ENCODE results near the gene ARHGEF12. TPM values are rescaled to one million over a fixed set of nuclear protein-coding genes. Genes with fewer than 3 reads are reported as not detected.

The ARHGEF12 gene
- total RNA-seq, 1 donor from 2014 or later = 71.9 TPM

DNA sequence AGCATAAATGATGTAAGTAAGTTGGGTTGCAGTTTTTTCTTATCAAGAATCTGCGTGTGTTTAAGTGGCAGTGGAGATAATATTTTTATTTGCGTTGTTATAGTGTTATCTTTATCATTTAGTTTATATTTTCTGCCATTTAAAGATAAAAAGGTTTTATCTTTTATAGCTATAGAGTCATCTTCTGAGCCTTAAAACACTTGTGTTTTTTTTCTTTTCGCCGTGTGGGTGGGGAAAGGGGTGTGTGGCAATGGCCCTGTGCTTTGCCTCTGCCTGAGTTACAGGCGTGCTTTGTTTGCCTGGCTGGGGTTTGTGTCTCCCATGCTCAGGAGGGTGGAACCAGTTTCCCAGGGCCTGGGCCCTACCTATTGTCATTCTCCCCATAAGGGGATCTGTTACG is 16.2 kb downstream of the ARHGEF12 start:
- Mint-ChIP-seq H3K27ac (ENCODE audit: unreplicated experiment) (no peak overlapping the region), H3K27me3 (ENCODE audit: low read depth) (no peaks in the 10 kb centered on the region), H3K4me3 (ENCODE audit: unreplicated experiment) (no peak overlapping the region), H3K36me3 (ENCODE audit: low read depth) (no peaks in the 10 kb centered on the region), H3K4me1 (ENCODE audit: low read depth) (peaks cover 41% of the 10 kb centered on the region), H3K9me3 (ENCODE audit: low read depth) (no peaks in the 10 kb centered on the region)
- no peak for DNase-seq (ENCODE audit: low spot score)
- TF ChIP-seq, protein P1, sequence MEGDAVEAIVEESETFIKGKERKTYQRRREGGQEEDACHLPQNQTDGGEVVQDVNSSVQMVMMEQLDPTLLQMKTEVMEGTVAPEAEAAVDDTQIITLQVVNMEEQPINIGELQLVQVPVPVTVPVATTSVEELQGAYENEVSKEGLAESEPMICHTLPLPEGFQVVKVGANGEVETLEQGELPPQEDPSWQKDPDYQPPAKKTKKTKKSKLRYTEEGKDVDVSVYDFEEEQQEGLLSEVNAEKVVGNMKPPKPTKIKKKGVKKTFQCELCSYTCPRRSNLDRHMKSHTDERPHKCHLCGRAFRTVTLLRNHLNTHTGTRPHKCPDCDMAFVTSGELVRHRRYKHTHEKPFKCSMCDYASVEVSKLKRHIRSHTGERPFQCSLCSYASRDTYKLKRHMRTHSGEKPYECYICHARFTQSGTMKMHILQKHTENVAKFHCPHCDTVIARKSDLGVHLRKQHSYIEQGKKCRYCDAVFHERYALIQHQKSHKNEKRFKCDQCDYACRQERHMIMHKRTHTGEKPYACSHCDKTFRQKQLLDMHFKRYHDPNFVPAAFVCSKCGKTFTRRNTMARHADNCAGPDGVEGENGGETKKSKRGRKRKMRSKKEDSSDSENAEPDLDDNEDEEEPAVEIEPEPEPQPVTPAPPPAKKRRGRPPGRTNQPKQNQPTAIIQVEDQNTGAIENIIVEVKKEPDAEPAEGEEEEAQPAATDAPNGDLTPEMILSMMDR (IDR thresholded peaks at IDR 0.05) = no peak

DNA sequence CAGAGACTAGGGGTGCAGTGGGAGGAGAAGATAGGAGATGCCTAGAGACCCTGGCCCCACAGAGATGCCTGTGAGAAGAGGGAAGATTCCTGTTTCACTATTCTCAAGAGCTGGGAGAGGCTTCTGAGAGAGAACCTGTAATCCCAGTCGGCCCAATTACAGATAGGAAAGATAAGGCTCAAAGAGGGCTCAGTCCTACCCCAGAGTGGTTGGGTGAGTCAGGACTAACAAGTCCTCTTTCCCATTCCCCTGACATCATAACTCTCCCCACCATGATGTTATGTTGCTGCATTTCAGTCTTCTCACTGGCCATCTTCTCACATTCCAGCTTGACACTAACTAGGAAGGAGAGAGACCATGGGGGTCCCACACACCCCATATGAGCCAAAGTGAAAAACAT is 17.9 kb downstream of the ARHGEF12 start:
- Mint-ChIP-seq H3K4me1 (ENCODE audit: low read depth) (peaks cover 34% of the 10 kb centered on the region), H3K9me3 (ENCODE audit: low read depth) (no peaks in the 10 kb centered on the region), H3K27me3 (ENCODE audit: low read depth) (no peaks in the 10 kb centered on the region), H3K36me3 (ENCODE audit: low read depth) (peaks cover 3% of the 10 kb centered on the region), H3K27ac (ENCODE audit: unreplicated experiment) (no peak overlapping the region), H3K4me3 (ENCODE audit: unreplicated experiment) (no peak overlapping the region)
- TF ChIP-seq, protein P1 (IDR thresholded peaks at IDR 0.05) = no peak
- no peak for DNase-seq (ENCODE audit: low spot score)

DNA sequence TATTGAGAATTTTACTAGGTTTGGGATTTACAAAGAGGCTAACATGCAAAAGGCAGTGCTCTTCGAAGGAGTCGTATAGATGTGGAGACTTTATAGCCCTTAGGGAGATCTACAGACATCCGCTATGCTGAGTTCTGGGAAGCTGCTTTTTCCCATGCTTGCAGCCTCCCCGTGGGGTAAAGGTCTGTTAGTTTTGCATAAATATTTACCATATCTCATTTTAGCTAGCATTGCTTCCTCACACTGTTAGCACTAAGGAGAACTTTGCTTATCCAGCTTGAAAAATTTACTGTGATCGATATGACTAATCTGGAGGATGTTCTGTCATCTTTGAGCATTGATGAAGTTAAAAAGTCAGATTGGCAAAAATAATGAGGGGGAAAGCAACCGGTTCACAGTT is 18.6 kb downstream of the ARHGEF12 start:
- H3K36me3 Mint-ChIP-seq (ENCODE audit: low read depth) = peaks cover 3% of the 10 kb centered on the region
- TF ChIP-seq, protein P1 (IDR thresholded peaks at IDR 0.05) = no peak
- no peak overlapping the region for H3K4me3 Mint-ChIP-seq (ENCODE audit: unreplicated experiment)
- H3K27ac Mint-ChIP-seq (ENCODE audit: unreplicated experiment) = peak overlapping the region; percentile 22
- DNase-seq (ENCODE audit: low spot score) = no peak
- no peaks in the 10 kb centered on the region for H3K27me3 Mint-ChIP-seq (ENCODE audit: low read depth)
- H3K9me3 Mint-ChIP-seq (ENCODE audit: low read depth) = no peaks in the 10 kb centered on the region
- H3K4me1 Mint-ChIP-seq (ENCODE audit: low read depth) = peaks cover 27% of the 10 kb centered on the region

DNA sequence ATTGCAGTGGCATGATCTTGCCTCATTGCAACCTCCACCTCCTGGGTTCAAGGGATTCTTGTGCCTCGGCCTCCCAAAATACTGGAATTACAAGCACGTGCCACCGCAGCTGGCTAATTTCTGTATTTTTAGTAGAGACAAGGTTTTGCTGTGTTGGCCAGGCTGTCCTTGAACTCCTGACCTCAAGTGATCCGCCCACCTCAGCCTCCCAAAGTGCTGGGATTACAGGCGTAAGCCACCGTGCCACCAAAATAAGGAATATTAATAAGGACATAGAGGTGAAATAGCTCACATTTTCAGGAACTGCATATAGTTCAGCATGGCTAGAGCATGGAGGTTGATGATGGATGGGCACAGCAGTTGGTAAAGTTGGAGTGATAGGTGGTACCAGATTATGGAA is 21.4 kb downstream of the ARHGEF12 start:
- Mint-ChIP-seq H3K4me3 (ENCODE audit: unreplicated experiment) (no peak overlapping the region), H3K36me3 (ENCODE audit: low read depth) (peaks cover 3% of the 10 kb centered on the region), H3K9me3 (ENCODE audit: low read depth) (no peaks in the 10 kb centered on the region), H3K4me1 (ENCODE audit: low read depth) (peaks cover 36% of the 10 kb centered on the region), H3K27me3 (ENCODE audit: low read depth) (no peaks in the 10 kb centered on the region), H3K27ac (ENCODE audit: unreplicated experiment) (no peak overlapping the region)
- no peak for DNase-seq (ENCODE audit: low spot score)
- TF ChIP-seq, protein P1 (IDR thresholded peaks at IDR 0.05) = no peak

DNA sequence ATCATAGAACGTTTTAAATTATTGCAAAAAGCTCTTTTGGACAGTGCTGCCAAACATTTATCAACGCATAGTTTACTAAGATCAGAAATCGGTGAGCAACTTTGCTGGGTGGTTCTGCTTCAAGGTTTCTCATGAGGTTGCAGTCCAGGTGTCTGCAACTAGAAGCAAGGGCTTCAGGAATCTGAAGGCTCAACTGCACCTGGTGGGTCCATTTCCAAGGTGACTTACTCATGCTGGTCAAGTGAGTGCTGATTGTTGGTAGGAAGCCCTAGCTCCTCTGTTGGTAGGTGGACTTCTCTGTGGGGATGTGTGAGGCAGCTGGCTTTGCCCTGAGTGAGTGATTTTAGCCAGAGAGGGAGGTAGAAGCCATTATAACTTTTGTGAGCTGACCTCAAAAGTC is 22.5 kb downstream of the ARHGEF12 start:
- Mint-ChIP-seq H3K36me3 (ENCODE audit: low read depth) (peaks cover 3% of the 10 kb centered on the region), H3K27ac (ENCODE audit: unreplicated experiment) (no peak overlapping the region), H3K4me3 (ENCODE audit: unreplicated experiment) (no peak overlapping the region), H3K27me3 (ENCODE audit: low read depth) (no peaks in the 10 kb centered on the region), H3K4me1 (ENCODE audit: low read depth) (peaks cover 40% of the 10 kb centered on the region), H3K9me3 (ENCODE audit: low read depth) (no peaks in the 10 kb centered on the region)
- TF ChIP-seq, protein P1 (IDR thresholded peaks at IDR 0.05) = no peak
- DNase-seq (ENCODE audit: low spot score) = no peak

All from chondrocyte (in vitro differentiated cells).